GM13976 (cell line): ENCODE data around the gene RUNX1.

ENCODE experiments used
- DNase-seq: peaks from one replicate; pipeline ENCODE4 v3.0.0; 2012; ENCODE audit warnings: low spot score
- CTCF ChIP-seq: IDR thresholded peaks from 2 replicates; pipeline ENCODE4 v1.5.1; 2012; ENCODE audit warnings: borderline replicate concordance, mild to moderate bottlenecking; ENCODE audit not compliant: insufficient read depth; ENCODE audit errors: extremely low read depth, missing control alignments, control extremely low read depth
- in situ Hi-C: fragments of 300-500 bp; cut with MboI; formaldehyde crosslinking; loops from one replicate; pipeline ENCODE4 v1.12.0; 2022; ENCODE audit warnings: low sequenced_read_pairs, mixed read lengths, inconsistent platforms; ENCODE audit not compliant: unreplicated experiment

Gene RUNX1

GRCh38 chr21:34796518-34797200 lies 252.4 kb downstream of the RUNX1 start:
- DNase-seq = no peak
- TF ChIP-seq CTCF = no peak
- in situ Hi-C loops = no loop called here

- no peak for DNase-seq
- no peak for TF ChIP-seq CTCF
- in situ Hi-C loops = no loop called here
Observed at GRCh38 chr21:34795548-34796180, 253.4 kb downstream of the RUNX1 start.

GRCh38 chr21:34795175-34795547 lies 253.9 kb downstream of the RUNX1 start:
- in situ Hi-C loops = no loop called here
- DNase-seq = no peak
- TF ChIP-seq CTCF = no peak

GRCh38 chr21:34794686-34795085 lies 254.4 kb downstream of the RUNX1 start:
- no peak for DNase-seq
- in situ Hi-C loops = no loop called here
- no peak for TF ChIP-seq CTCF

- TF ChIP-seq CTCF = no peak
- in situ Hi-C loops = no loop called here
- DNase-seq = no peak
Observed at GRCh38 chr21:34793471-34793870, 255.6 kb downstream of the RUNX1 start.

- DNase-seq = no peak
- TF ChIP-seq CTCF = no peak
- in situ Hi-C loops = no loop called here
Observed at GRCh38 chr21:34792504-34793089, 256.5 kb downstream of the RUNX1 start.
